Effector memory CD4-positive, alpha-beta T cell (primary cell): ENCODE data around the gene ERICH3.

Experiments used
- DNase-seq, 3 donors: peaks; one replicate each; pipeline ENCODE4 v3.0.0-alpha.2; 2020
- H3K27ac ChIP-seq: 2 replicates; pipeline ENCODE4 v1.7.0; 2013; ENCODE audit warnings: mild to moderate bottlenecking, low read length, moderate library complexity; ENCODE audit not compliant: insufficient read depth, poor library complexity, severe bottlenecking
- H3K27me3 ChIP-seq: replicated peaks from 2 replicates; pipeline ENCODE4 v1.7.0; 2013; ENCODE audit warnings: mild to moderate bottlenecking, low read length; ENCODE audit not compliant: insufficient read depth, control insufficient read depth, poor library complexity, severe bottlenecking
- H3K36me3 ChIP-seq: 2 replicates; pipeline ENCODE4 v1.7.0; 2013; ENCODE audit warnings: mild to moderate bottlenecking, low read length, moderate library complexity; ENCODE audit not compliant: control insufficient read depth, insufficient read depth
- H3K4me1 ChIP-seq: 2 replicates; pipeline ENCODE4 v1.7.0; 2013; ENCODE audit warnings: low read length, mild to moderate bottlenecking; ENCODE audit not compliant: control insufficient read depth, insufficient read depth, poor library complexity, severe bottlenecking
- H3K4me3 ChIP-seq: 2 replicates; pipeline ENCODE4 v1.7.0; 2013; ENCODE audit warnings: low read length, low read depth, mild to moderate bottlenecking; ENCODE audit not compliant: insufficient read depth, poor library complexity, severe bottlenecking
- H3K9me3 ChIP-seq: 2 replicates; pipeline ENCODE4 v1.7.0; 2013; ENCODE audit warnings: mild to moderate bottlenecking, low read length, moderate library complexity; ENCODE audit not compliant: control insufficient read depth

The ERICH3 gene

DNA sequence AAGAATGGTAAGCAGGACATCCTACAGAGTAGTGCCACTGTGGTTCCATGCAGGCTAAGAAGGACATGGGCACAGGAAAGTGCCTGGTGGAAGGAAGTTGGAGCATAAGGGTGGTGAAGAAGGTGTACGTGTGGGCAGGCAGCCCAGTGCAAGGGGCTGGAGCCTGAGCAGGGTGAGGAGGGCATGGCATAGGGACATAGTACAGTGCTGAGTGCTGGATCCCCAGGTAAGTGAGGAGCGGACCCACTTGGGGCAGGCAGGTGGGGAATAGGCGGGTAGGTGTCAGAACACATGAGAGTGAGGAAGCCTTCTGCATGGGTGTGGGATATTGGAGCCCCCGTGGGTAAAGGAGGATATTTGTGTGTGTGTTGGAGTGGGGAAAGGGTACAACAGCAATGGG lies 145.5 kb downstream of the ERICH3 start:
- Histone ChIP-seq H3K9me3 (no peaks in the 10 kb centered on the region), H3K36me3 (no peaks in the 10 kb centered on the region), H3K27me3 (peaks cover 3% of the 10 kb centered on the region), H3K27ac (no peak overlapping the region), H3K4me3 (no peak overlapping the region), H3K4me1 (no peaks in the 10 kb centered on the region)
- DNase-seq, result no peak

DNA sequence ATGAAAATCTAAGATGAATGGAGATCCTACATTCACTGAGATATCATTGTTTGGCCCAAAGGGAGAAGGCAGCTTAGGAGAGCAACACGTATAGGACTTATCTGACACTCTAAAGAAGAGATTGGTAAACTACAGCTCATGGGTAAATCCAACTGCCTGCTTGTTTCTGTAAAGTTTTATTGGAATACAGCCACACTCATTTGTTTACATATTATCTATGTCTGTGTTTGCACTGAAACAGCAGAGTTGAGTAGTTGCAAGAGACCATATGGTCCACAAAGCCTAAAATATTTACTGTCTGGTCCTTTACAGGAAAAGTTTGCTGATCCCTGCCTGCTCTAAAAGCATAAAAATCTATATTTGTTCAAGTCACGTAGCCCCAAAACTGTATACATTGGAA lies 146.9 kb downstream of the ERICH3 start:
- Histone ChIP-seq H3K9me3 (no peaks in the 10 kb centered on the region), H3K36me3 (no peaks in the 10 kb centered on the region), H3K27ac (no peak overlapping the region), H3K4me3 (no peak overlapping the region), H3K27me3 (peaks cover 3% of the 10 kb centered on the region), H3K4me1 (no peaks in the 10 kb centered on the region)
- no peak for DNase-seq

DNA sequence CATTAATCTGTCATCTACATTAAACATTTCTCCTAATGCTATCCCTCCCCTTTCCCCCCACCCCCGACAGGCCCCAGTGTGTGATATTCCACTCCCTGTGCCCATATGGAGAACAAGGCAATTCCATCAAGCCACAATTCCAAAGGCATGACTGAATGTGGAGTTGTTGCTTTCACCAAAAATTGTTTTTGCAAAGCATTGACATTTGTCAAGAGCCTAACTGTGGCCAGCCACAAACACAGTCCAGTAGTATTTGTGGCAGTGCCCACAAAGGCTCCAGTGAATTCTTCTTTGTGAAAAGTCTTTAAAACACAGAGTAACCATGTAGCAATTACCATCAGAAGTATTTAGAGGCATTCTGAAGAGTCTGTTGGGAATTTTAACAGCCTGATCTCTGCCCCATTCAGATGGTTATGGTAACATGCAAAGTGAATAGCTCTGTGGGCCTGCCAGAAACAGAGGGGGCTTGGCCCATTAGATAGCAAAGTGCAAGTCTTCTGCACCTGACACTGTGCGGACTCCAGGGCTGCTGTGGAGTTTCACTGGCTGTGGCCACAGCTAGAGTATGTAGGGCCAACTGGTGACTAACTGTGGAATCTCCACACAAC lies 149.6 kb downstream of the ERICH3 start:
- DNase-seq, result no peak
- Histone ChIP-seq H3K27ac (no peak overlapping the region), H3K4me3 (no peak overlapping the region), H3K4me1 (no peaks in the 10 kb centered on the region), H3K27me3 (peaks cover 3% of the 10 kb centered on the region), H3K36me3 (no peaks in the 10 kb centered on the region), H3K9me3 (no peaks in the 10 kb centered on the region)

DNA sequence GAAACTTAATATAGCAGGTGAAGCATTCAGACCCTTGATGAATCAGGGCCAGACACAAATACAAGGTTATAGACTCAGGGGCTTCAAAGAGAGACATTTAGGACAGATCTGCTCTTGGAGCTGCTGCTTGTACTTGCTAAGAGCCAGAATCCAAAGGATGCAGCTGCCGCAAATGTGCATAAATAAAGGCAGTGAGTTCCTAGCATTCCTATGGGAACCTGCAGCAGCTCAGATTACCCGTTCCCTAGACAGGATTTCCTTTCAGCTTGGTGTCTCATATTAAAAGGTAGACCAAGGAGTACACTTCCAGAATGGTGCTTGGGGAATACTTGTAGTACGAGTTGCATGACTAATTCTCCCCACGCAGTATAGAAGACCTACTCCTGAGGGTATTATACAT lies 151.4 kb downstream of the ERICH3 start:
- no peak for DNase-seq
- Histone ChIP-seq H3K9me3 (no peaks in the 10 kb centered on the region), H3K27ac (no peak overlapping the region), H3K4me3 (no peak overlapping the region), H3K36me3 (no peaks in the 10 kb centered on the region), H3K4me1 (no peaks in the 10 kb centered on the region), H3K27me3 (peaks cover 3% of the 10 kb centered on the region)
